OCI-LY7 (cell line): ENCODE results near the gene ATP6V0C.

Source experiments
- CTCF ChIP-seq: fragments of 200-600 bp; sonication (generic); conservative IDR thresholded peaks from 2 replicates; pipeline ENCODE4 v1.5.1; 2014; ENCODE audit warnings: mild to moderate bottlenecking, antibody characterized with exemption, low read length, moderate library complexity, mixed read lengths
- EZH2phosphoT487 ChIP-seq: fragments of 200-600 bp; sonication (generic); IDR thresholded peaks from 2 replicates; pipeline ENCODE4 v1.6.1; 2018; ENCODE audit warnings: low read depth, borderline replicate concordance, mild to moderate bottlenecking, mixed run types, antibody characterized with exemption, low read length, moderate library complexity, mixed read lengths

- TF ChIP-seq CTCF (0 out of 2 replicates have a peak, but pooled peaks have one; percentile 13), EZH2phosphoT487 (no peak)
These were observed 38.1 kb upstream of the ATP6V0C start for GRCh38 chr16:2475413-2476344.
